Heart right ventricle (tissue), 16 donors: ENCODE data around the gene DLG5. TPM values are rescaled to one million over a fixed set of nuclear protein-coding genes. Genes with fewer than 3 reads are reported as not detected.

ENCODE experiments used
- ATAC-seq, 8 donors: fragments of 200-7000 bp; cut with Tn5 transposase; one replicate each; pipeline ENCODE4 v1.9.1; 2020; ENCODE audit warnings: mild to moderate bottlenecking in 8 of 8, moderate library complexity in 8 of 8, moderate number of reproducible peaks in 1 of 8
- DNase-seq, 2 donors: peaks; one replicate each; pipeline ENCODE4 v3.0.0-alpha.2; 2020
- H3K27ac ChIP-seq, 10 donors: fragments of 200-600 bp; sonication (generic) in 2 of 10; one replicate each; pipeline versions ENCODE4 v1.5.0 to v1.8.0; 2020 to 2022; ENCODE audit warnings: mild to moderate bottlenecking in 3 of 10
- H3K27me3 ChIP-seq, 7 donors: fragments of 200-600 bp; one replicate each; pipeline ENCODE4 v1.8.0; 2021 to 2022; ENCODE audit warnings: mild to moderate bottlenecking in 2 of 7
- H3K36me3 ChIP-seq, 9 donors: fragments of 200-600 bp; sonication (generic) in 1 of 9; one replicate each; pipeline versions ENCODE4 v1.5.0 to v1.8.0; 2020 to 2022; ENCODE audit warnings: mild to moderate bottlenecking in 2 of 9
- H3K4me1 ChIP-seq, 9 donors: fragments of 200-600 bp; sonication (generic) in 1 of 9; one replicate each; pipeline versions ENCODE4 v1.5.0 to v1.8.0; 2020 to 2022; ENCODE audit warnings: mild to moderate bottlenecking in 4 of 9
- H3K4me3 ChIP-seq, 10 donors: fragments of 200-600 bp; sonication (generic) in 2 of 10; one replicate each; pipeline versions ENCODE4 v1.5.0 to v1.8.0; 2020 to 2022; ENCODE audit warnings: mild to moderate bottlenecking in 7 of 10, moderate library complexity in 2 of 10
- H3K9me3 ChIP-seq, 11 donors: fragments of 200-600 bp in 10 of 11; sonication (generic) in 2 of 11; one replicate each; pipeline versions ENCODE4 v1.5.0 to v1.8.0; 2013 to 2022; ENCODE audit warnings: mild to moderate bottlenecking in 2 of 11, control low read depth in 1 of 11, moderate library complexity in 1 of 11
- CTCF ChIP-seq, 9 donors: fragments of 200-600 bp; sonication (generic) in 2 of 9; IDR thresholded peaks; one replicate each; pipeline versions ENCODE4 v1.5.0 to v1.8.0; 2021 to 2022; ENCODE audit warnings: antibody characterized with exemption in 9 of 9, mild to moderate bottlenecking in 5 of 9, moderate library complexity in 1 of 9
- WGBS, 2 donors: extraction: QIAGEN DNeasy Blood & Tissue Kit; methylation state at CpG; one replicate each; pipeline ENCODE4 v1.1.7; 2013; ENCODE audit warnings: inconsistent platforms in 1 of 2; 5-methylcytosine and 5-hydroxymethylcytosine counted together
- intact Hi-C, 10 donors: fragments of 100-400 bp; cut with DNase I; formaldehyde crosslinking; loops; one replicate each; pipeline versions ENCODE4 v1.11.1 to v1.14.2; 2022
- polyA plus RNA-seq, 2 donors: library from polyadenylated mRNA; stranded (reverse); fragments of 200-250 nt; gene quantifications; one replicate each; pipeline ENCODE4 v1.2.3, GENCODE V29; 2013
- total RNA-seq, 10 donors: library from RNA; stranded (reverse); fragmentation: NEBNext Ultra II Directional in 3 of 10; extraction: Animal tissue kit (Norgen Biotek cat#: 25700) in 3 of 10; gene quantifications; one replicate each; pipeline versions ENCODE4 v1.2.1 to v1.2.4, GENCODE V29; 2021 to 2023
- donor health status: Arrhythmogenic right ventricular cardiomyopathy.
- donor health status: ischemic (EF 13 %, LVEDD 7.1; RV severe dilation, severe dysfunction).
- donor health status: healthy with polysubstance abuse.
- donor health status: DM: no; HTN: yes; CAD: no.
- donor health status: DM: no; HTN: no; CAD: no.
- donor health status: ischemic (EF 25% LVEDD 6.9; RV normal size, moderate dysfunction).
- donor health status: ischemic (EF 25% LVEDD 5.7; RV mildly dilated, moderate dysfunction).
- donor health status: healthy.
- donor health status: DM: yes; HTN: yes; CAD: no.
- donor health status: Ischemic cardiomyopathy.
- donor health status: ischemic (EF 35%, LVEDD 5.7; RV mildly dilated, moderate dysfunction).
- donor health status: nonischemic (EF 11% LVEDD 7.7; RV severe dilation, severe dysfunction).
- donor health status: DM: yes; HTN: yes; CAD: no.
- donor health status: PGD.
- donor health status: ischemic (EF 29% LVEDD 5.4; RV normal size, mild dysfunction).
- donor health status: nonischemic (EF 23%, LVEDD 6.1; RV moderate dilation, normal function).

Gene DLG5
- total and polyA plus RNA-seq, 12 donors = 5.0 to 14.1 (median 10.8) TPM

GRCh38 chr10:77846718-77847311 lies 79.7 kb downstream of the DLG5 start:
- Histone ChIP-seq H3K27ac (peak overlapping the region in 8 of 10 donors; percentile 11 to 58 (median 33)), H3K9me3 (no peaks in the 10 kb centered on the region), H3K36me3 (peaks cover 0 to 52% (median 20%) of the 10 kb centered on the region in 9 donors), H3K27me3 (no peaks in the 10 kb centered on the region), H3K4me3 (no peak overlapping the region), H3K4me1 (peaks cover 0 to 23% (median 12%) of the 10 kb centered on the region in 9 donors)
- peak; percentile 71 to 84 (median 81) for ATAC-seq
- WGBS, 2 donors = 25 to 37% methylated on average over 21 of the region's 21 CpGs
- TF ChIP-seq CTCF (IDR thresholded peaks at IDR 0.05) = peak; percentile 89 to 97 (median 96)
- DNase-seq = peak; percentile 75 to 81
- intact Hi-C loops = loop anchor here in 8 of 10 donors (5.0 to 10.0 kb wide), 7 partner anchors 80 to 160 kb away; partner anchors contain the start of gene DLG5 (in 3 of the 8)

DNA sequence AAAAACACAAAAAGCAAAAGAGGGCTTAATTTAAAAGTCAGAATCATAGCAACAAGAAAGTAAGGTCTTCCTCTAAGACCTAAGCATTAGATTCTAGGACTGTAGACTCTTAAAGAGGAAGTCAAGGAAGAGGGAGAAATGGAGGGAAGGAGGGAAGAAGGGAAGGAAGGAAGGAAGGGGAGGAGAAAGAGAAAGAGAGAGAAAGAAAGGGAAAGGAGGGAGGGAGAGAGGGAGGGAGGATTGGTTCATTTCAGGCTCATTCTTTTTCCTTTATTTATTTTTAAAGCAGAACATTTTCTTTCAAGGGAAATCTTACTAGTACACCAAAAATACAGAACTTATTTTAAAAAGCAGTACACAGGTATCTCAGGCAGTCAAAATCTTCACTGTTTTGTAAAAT lies 81.1 kb downstream of the DLG5 start:
- intact Hi-C loops = loop anchor here in 8 of 10 donors (5.0 to 10.0 kb wide), 7 partner anchors 82 to 162 kb away; partner anchors contain the start of gene DLG5 (in 3 of the 8)
- Histone ChIP-seq H3K36me3 (peaks cover 0 to 52% (median 24%) of the 10 kb centered on the region in 9 donors), H3K27me3 (no peaks in the 10 kb centered on the region), H3K27ac (no peak overlapping the region), H3K9me3 (no peaks in the 10 kb centered on the region), H3K4me3 (no peak overlapping the region), H3K4me1 (peaks cover 0 to 23% (median 12%) of the 10 kb centered on the region in 9 donors)
- DNase-seq (no peak), ATAC-seq (no peak)
- no peak for TF ChIP-seq CTCF (IDR thresholded peaks at IDR 0.05)

GRCh38 chr10:77844713-77845445 lies 81.7 kb downstream of the DLG5 start:
- Histone ChIP-seq H3K27ac (no peak overlapping the region), H3K9me3 (no peaks in the 10 kb centered on the region), H3K4me3 (no peak overlapping the region), H3K27me3 (no peaks in the 10 kb centered on the region), H3K36me3 (peaks cover 0 to 53% (median 22%) of the 10 kb centered on the region in 9 donors), H3K4me1 (peaks cover 0 to 23% (median 12%) of the 10 kb centered on the region in 9 donors)
- 81% methylated on average over 9 of the region's 9 CpGs for WGBS, 2 donors
- ATAC-seq = peak in 2 of 8 donors; percentile 40 to 43
- TF ChIP-seq CTCF (IDR thresholded peaks at IDR 0.05) = no peak
- no peak for DNase-seq
- intact Hi-C loops = loop anchor here in 8 of 10 donors (5.0 to 10.0 kb wide), 7 partner anchors 82 to 162 kb away; partner anchors contain the start of gene DLG5 (in 3 of the 8)

GRCh38 chr10:77844177-77844576 lies 82.4 kb downstream of the DLG5 start:
- WGBS, 2 donors = 97 to 98% methylated on average over 7 of the region's 7 CpGs
- Histone ChIP-seq H3K27me3 (no peaks in the 10 kb centered on the region), H3K4me1 (peaks cover 0 to 23% (median 12%) of the 10 kb centered on the region in 9 donors), H3K36me3 (peaks cover 0 to 60% (median 22%) of the 10 kb centered on the region in 9 donors), H3K27ac (no peak overlapping the region), H3K9me3 (no peaks in the 10 kb centered on the region), H3K4me3 (no peak overlapping the region)
- no peak for TF ChIP-seq CTCF (IDR thresholded peaks at IDR 0.05)
- DNase-seq (no peak), ATAC-seq (no peak)
- intact Hi-C loops = loop anchor here in 3 of 10 donors (10.0 kb wide), 2 partner anchors 131 to 141 kb away; no protein-coding TSS in a partner anchor
